SK-N-SH (cell line): ENCODE measurements around the gene BNC2. TPM values are rescaled to one million over a fixed set of nuclear protein-coding genes. Genes with fewer than 3 reads are reported as not detected.
A peak's percentile ranks its signal among the peaks of the same experiment; 100 is the strongest.

Source experiments
- CTCF ChIA-PET: fragments of 300-600, 350-600 bp; formaldehyde crosslinking; extraction: SDS; loops from one replicate; lab custom pipeline; 2021; lab: Yijun Ruan, JAX
- POLR2A ChIA-PET: fragments of 350-600 bp; sonication (Branson Sonifier 250); formaldehyde crosslinking; extraction: SDS; loops from one replicate; lab custom pipeline; 2020; ENCODE audit warnings: antibody characterized with exemption, inconsistent platforms; lab: Yijun Ruan, JAX
- DNase-seq: peaks from one replicate; pipeline ENCODE4 v3.0.0; 2012
- H2AFZ ChIP-seq: fragments of 200-600 bp; sonication (generic); 2 replicates; pipeline ENCODE4 v1.8.1; 2016; ENCODE audit warnings: antibody characterized with exemption, mild to moderate bottlenecking, low read depth
- H3F3A ChIP-seq: fragments of 200-600 bp; sonication (generic); replicated peaks from 2 replicates; pipeline ENCODE3; 2016; ENCODE audit warnings: antibody characterized with exemption, mild to moderate bottlenecking; ENCODE audit not compliant: insufficient read depth
- H3K27ac ChIP-seq, 2 experiments: fragments of 200-500 bp in 1 of 2; fragments of 200-600 bp in 1 of 2; sonication (Bioruptor generic) in 1 of 2; sonication (generic), shearing (Covaris generic) in 1 of 2; 2 replicates each; pipeline versions ENCODE4 v1.5.1 to v1.6.1; 2014 to 2016; ENCODE audit warnings: low read depth in 2 of 2, inconsistent platforms in 1 of 2, low read length in 1 of 2, mild to moderate bottlenecking in 1 of 2, mixed read lengths in 1 of 2
- H3K27me3 ChIP-seq: fragments of 200-600 bp; sonication (generic), shearing (Covaris generic); 2 replicates; pipeline ENCODE4 v1.6.1; 2016; ENCODE audit warnings: mixed run types; ENCODE audit not compliant: insufficient read depth
- H3K36me3 ChIP-seq, 2 experiments: fragments of 200-500 bp in 1 of 2; fragments of 200-600 bp in 1 of 2; sonication (Bioruptor generic) in 1 of 2; sonication (generic) in 1 of 2; replicated peaks in 1 of 2; 2 replicates each; pipeline versions ENCODE3 to v1.5.1; 2014 to 2016; ENCODE audit warnings: low read length in 1 of 2, mild to moderate bottlenecking in 1 of 2; ENCODE audit not compliant: insufficient read depth in 2 of 2, control insufficient read depth in 1 of 2
- H3K4me1 ChIP-seq, 2 experiments: fragments of 200-500 bp in 1 of 2; fragments of 200-600 bp in 1 of 2; sonication (Bioruptor generic) in 1 of 2; sonication (generic), shearing (Covaris generic) in 1 of 2; 2 replicates each; pipeline versions ENCODE4 v1.5.1 to v1.6.1; 2014 to 2016; ENCODE audit warnings: low read depth in 1 of 2, low read length in 1 of 2, mixed run types in 1 of 2; ENCODE audit not compliant: insufficient read depth in 2 of 2, control insufficient read depth in 1 of 2
- H3K4me2 ChIP-seq: fragments of 200-600 bp; sonication (generic), shearing (Covaris generic); 2 replicates; pipeline ENCODE4 v1.6.1; 2017; ENCODE audit warnings: mixed run types
- H3K4me3 ChIP-seq, 2 experiments: fragments of 200-500 bp in 1 of 2; fragments of 200-600 bp in 1 of 2; sonication (Bioruptor generic) in 1 of 2; sonication (generic), shearing (Covaris generic) in 1 of 2; 2 replicates each; pipeline versions ENCODE4 v1.5.1 to v1.8.1; 2014 to 2016; ENCODE audit warnings: low read depth in 2 of 2, inconsistent platforms in 1 of 2, low read length in 1 of 2, mild to moderate bottlenecking in 1 of 2, mixed read lengths in 1 of 2, moderate library complexity in 1 of 2
- H3K79me2 ChIP-seq: fragments of 200-600 bp; sonication (generic); 2 replicates; pipeline ENCODE4 v1.8.1; 2017; ENCODE audit warnings: mild to moderate bottlenecking; ENCODE audit not compliant: insufficient read depth
- H3K9ac ChIP-seq: fragments of 200-600 bp; sonication (generic); 2 replicates; pipeline ENCODE4 v1.6.1; 2017; ENCODE audit warnings: mixed run types
- H3K9me2 ChIP-seq: fragments of 200-600 bp; sonication (generic); 2 replicates; pipeline ENCODE4 v1.6.1; 2017; ENCODE audit warnings: mixed run types
- H3K9me3 ChIP-seq: fragments of 200-600 bp; sonication (generic); 2 replicates; pipeline ENCODE4 v1.6.1; 2017; ENCODE audit warnings: mixed run types, mild to moderate bottlenecking, moderate library complexity
- H4K20me1 ChIP-seq: fragments of 200-600 bp; sonication (generic); 2 replicates; pipeline ENCODE4 v1.6.1; 2017; ENCODE audit warnings: mild to moderate bottlenecking, mixed run types; ENCODE audit not compliant: insufficient read depth
- CHD2 ChIP-seq: fragments of 150-350 bp; IDR thresholded peaks from 2 replicates; pipeline ENCODE4 v1.6.1; 2018; ENCODE audit warnings: low read length; ENCODE audit not compliant: partially characterized antibody
- EP300 ChIP-seq, 2 experiments: IDR thresholded peaks; 2 replicates each; pipeline versions ENCODE4 v1.4.0 to v1.6.1; 2012; ENCODE audit warnings: borderline replicate concordance in 1 of 2, low read depth in 1 of 2, low read length in 1 of 2
- EZH2phosphoT487 ChIP-seq: fragments of 200-600 bp; sonication (generic); IDR thresholded peaks from 2 replicates; pipeline ENCODE4 v1.6.1; 2017; ENCODE audit warnings: low read depth, mixed run types, mild to moderate bottlenecking, antibody characterized with exemption, moderate library complexity, borderline replicate concordance
- FOSL2 ChIP-seq: IDR thresholded peaks from 2 replicates; pipeline ENCODE4 v1.4.0; 2012; ENCODE audit warnings: low read depth, mild to moderate bottlenecking, moderate library complexity, borderline replicate concordance
- FOXJ3 ChIP-seq: sonication (generic); formaldehyde crosslinking; IDR thresholded peaks from 2 replicates; pipeline ENCODE4 v1.5.1; 2020; ENCODE audit warnings: mild to moderate bottlenecking, missing genetic modification reagents
- FOXM1 ChIP-seq: IDR thresholded peaks from 2 replicates; pipeline ENCODE4 v1.4.0; 2012; ENCODE audit warnings: low read depth, mild to moderate bottlenecking
- GABPA ChIP-seq: IDR thresholded peaks from 2 replicates; pipeline ENCODE4 v1.4.0; 2012; ENCODE audit warnings: low read depth, mild to moderate bottlenecking
- GATA2 ChIP-seq: sonication (generic); formaldehyde crosslinking; IDR thresholded peaks from 2 replicates; pipeline ENCODE4 v1.5.0; 2020; ENCODE audit warnings: mild to moderate bottlenecking, missing genetic modification reagents
- JUND ChIP-seq: IDR thresholded peaks from 2 replicates; pipeline ENCODE4 v1.4.0; 2012
- MXI1 ChIP-seq: IDR thresholded peaks from 2 replicates; pipeline ENCODE4 v1.6.1; 2012; ENCODE audit warnings: mild to moderate bottlenecking, low read depth, low read length, improper control_type of control experiment
- NFIC ChIP-seq: IDR thresholded peaks from 2 replicates; pipeline ENCODE4 v1.4.0; 2012; ENCODE audit warnings: borderline replicate concordance
- NRF1 ChIP-seq: IDR thresholded peaks from 2 replicates; pipeline ENCODE4 v1.6.1; 2012; ENCODE audit warnings: low read depth, mild to moderate bottlenecking, low read length
- RAD21 ChIP-seq: IDR thresholded peaks from 2 replicates; pipeline ENCODE4 v1.6.1; 2012; ENCODE audit warnings: mild to moderate bottlenecking, low read length
- RXRA ChIP-seq: IDR thresholded peaks from 2 replicates; pipeline ENCODE4 v1.4.0; 2012; ENCODE audit warnings: low read depth, mild to moderate bottlenecking, borderline replicate concordance
- SMC3 ChIP-seq: IDR thresholded peaks from 2 replicates; pipeline ENCODE4 v1.6.1; 2012; ENCODE audit warnings: low read depth, low read length, improper control_type of control experiment
- TCF12 ChIP-seq: IDR thresholded peaks from 2 replicates; pipeline ENCODE4 v1.4.0; 2012
- YY1 ChIP-seq: IDR thresholded peaks from 2 replicates; pipeline ENCODE4 v1.4.0; 2012; ENCODE audit warnings: low read depth, mild to moderate bottlenecking
- WGBS: methylation state at CpG from one replicate; pipeline ENCODE4 v1.1.6; 2017; ENCODE audit warnings: low lambda C conversion rate; 5-methylcytosine and 5-hydroxymethylcytosine counted together
- polyA plus RNA-seq, 3 experiments: library from polyadenylated mRNA; depleted of rRNA; stranded (reverse); fragments of >200 nt; gene quantifications; 2 replicates each; pipeline ENCODE4 v1.2.3, GENCODE V29; 2012
- TF ChIP-seq, protein P1 (sequence below): fragments of 150-350 bp; IDR thresholded peaks from 2 replicates; pipeline ENCODE4 v1.6.1; 2017; ENCODE audit warnings: antibody characterized with exemption, low read length, low read depth, borderline replicate concordance
- TF ChIP-seq, protein P2 (sequence below): IDR thresholded peaks from 2 replicates; pipeline ENCODE4 v1.4.0; 2012; ENCODE audit warnings: low read depth, borderline replicate concordance
- TF ChIP-seq, protein P3 (sequence below): fragments of 150-350 bp; IDR thresholded peaks from 2 replicates; pipeline ENCODE4 v1.6.1; 2016; ENCODE audit warnings: mild to moderate bottlenecking, low read depth, low read length
- TF ChIP-seq, protein P4 (sequence below): IDR thresholded peaks from 2 replicates; pipeline ENCODE4; 2012

The BNC2 gene
- polyA plus RNA-seq, 1 of the 3 experiments (the other 2 are of a cell fraction) = 8.8 TPM

DNA sequence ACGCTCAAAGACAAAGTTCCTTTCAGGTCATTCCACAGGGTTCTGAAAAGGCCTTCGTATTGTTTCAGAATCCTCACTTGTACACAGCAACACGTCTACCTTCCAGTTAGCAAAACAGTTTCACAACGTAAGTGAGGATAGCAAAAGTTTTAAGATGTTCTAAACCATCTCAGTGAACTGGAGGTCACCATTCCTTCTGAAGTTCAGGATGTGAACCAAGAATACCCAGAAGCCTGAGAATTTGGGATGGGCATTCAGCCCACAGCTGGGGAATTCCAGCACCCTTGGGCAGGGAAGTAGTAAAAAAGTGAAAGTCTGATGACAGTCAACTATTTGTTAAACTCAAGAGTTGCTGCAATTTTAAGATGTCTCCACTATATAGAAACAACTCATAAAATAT, 224.5 kb downstream of the BNC2 start:
- POLR2A ChIA-PET = no interaction called here

DNA sequence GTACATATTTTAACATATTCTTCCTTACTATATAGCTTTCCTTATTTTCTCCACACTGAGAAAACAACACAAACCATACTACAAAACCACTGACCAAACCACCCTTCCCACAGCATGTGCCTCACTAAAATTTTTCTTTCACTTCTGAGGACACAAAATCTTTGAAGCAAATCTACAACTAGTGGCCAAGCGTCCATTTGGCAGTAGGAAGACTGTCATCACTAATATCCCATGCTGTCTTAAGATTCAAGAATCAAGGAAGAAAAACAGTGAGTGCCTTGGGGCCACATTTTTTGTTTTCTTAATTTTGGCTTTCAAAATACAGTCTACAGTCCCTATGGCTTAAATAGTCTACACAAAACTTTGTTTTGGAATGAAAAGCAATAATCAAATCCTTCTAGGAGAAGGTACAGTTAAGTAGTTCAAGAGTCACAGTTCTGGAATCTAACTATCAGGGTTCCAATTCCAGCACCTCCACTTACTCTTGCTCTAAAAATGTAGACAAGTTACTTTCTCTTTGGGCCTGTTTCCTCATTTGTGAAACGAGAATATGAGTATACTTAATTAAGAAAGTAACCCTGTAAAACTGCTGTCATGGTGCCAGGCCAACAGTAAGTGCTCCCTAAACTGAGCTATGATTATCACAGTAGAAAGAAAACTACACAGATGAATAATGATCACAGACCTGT, 227.9 kb downstream of the BNC2 start:
- no peak overlapping the region for H3K9ac ChIP-seq
- ChIA-PET POLR2A (no interaction called here), CTCF (interaction anchor here (1.1 kb wide), 1 partner anchor 22 kb away, joined by 3 read pairs; no protein-coding TSS in a partner anchor)
- no peak overlapping the region for H3K4me3 ChIP-seq
- H3K9me2 ChIP-seq = no peaks in the 10 kb centered on the region
- H3K79me2 ChIP-seq = peaks cover 40% of the 10 kb centered on the region; the same call in 1 of the 2 replicates
- no peak overlapping the region for H2AFZ ChIP-seq
- no peaks in the 10 kb centered on the region for H4K20me1 ChIP-seq
- H3K27me3 ChIP-seq = no peaks in the 10 kb centered on the region
- H3F3A ChIP-seq = peaks cover 9% of the 10 kb centered on the region
- H3K9me3 ChIP-seq = no peaks in the 10 kb centered on the region
- no peak for DNase-seq
- peak overlapping the region; percentile 1; the same call in 1 of the 2 replicates for H3K4me2 ChIP-seq
- no peak overlapping the region for H3K27ac ChIP-seq
- peaks cover 0 to 11% of the 10 kb centered on the region in 2 experiments for H3K36me3 ChIP-seq
- 71% methylated on average over 2 of the region's 2 CpGs for WGBS
- peaks cover 0 to 3% of the 10 kb centered on the region in 2 experiments; a peak in 1 of 4 replicates for H3K4me1 ChIP-seq
- TF ChIP-seq, protein P1, sequence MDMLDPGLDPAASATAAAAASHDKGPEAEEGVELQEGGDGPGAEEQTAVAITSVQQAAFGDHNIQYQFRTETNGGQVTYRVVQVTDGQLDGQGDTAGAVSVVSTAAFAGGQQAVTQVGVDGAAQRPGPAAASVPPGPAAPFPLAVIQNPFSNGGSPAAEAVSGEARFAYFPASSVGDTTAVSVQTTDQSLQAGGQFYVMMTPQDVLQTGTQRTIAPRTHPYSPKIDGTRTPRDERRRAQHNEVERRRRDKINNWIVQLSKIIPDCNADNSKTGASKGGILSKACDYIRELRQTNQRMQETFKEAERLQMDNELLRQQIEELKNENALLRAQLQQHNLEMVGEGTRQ = no peak
- TF ChIP-seq, protein P2, sequence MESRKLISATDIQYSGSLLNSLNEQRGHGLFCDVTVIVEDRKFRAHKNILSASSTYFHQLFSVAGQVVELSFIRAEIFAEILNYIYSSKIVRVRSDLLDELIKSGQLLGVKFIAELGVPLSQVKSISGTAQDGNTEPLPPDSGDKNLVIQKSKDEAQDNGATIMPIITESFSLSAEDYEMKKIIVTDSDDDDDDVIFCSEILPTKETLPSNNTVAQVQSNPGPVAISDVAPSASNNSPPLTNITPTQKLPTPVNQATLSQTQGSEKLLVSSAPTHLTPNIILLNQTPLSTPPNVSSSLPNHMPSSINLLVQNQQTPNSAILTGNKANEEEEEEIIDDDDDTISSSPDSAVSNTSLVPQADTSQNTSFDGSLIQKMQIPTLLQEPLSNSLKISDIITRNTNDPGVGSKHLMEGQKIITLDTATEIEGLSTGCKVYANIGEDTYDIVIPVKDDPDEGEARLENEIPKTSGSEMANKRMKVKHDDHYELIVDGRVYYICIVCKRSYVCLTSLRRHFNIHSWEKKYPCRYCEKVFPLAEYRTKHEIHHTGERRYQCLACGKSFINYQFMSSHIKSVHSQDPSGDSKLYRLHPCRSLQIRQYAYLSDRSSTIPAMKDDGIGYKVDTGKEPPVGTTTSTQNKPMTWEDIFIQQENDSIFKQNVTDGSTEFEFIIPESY = no peak
- TF ChIP-seq NRF1 (no peak), EZH2phosphoT487 (no peak), TCF12 (no peak), SMC3 (no peak), NFIC (no peak), RAD21 (no peak), GATA2 (CRISPR knock-in tag) (no peak), EP300 (IDR thresholded peaks at IDR 0.05; ENCODE audit: borderline replicate concordance in 1 of 2, low read depth in 1 of 2, low read length in 1 of 2) (no peak), FOSL2 (no peak), MXI1 (no peak), GABPA (no peak), YY1 (no peak)
- TF ChIP-seq, protein P3, sequence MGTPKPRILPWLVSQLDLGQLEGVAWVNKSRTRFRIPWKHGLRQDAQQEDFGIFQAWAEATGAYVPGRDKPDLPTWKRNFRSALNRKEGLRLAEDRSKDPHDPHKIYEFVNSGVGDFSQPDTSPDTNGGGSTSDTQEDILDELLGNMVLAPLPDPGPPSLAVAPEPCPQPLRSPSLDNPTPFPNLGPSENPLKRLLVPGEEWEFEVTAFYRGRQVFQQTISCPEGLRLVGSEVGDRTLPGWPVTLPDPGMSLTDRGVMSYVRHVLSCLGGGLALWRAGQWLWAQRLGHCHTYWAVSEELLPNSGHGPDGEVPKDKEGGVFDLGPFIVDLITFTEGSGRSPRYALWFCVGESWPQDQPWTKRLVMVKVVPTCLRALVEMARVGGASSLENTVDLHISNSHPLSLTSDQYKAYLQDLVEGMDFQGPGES = no peak
- TF ChIP-seq, protein P4, sequence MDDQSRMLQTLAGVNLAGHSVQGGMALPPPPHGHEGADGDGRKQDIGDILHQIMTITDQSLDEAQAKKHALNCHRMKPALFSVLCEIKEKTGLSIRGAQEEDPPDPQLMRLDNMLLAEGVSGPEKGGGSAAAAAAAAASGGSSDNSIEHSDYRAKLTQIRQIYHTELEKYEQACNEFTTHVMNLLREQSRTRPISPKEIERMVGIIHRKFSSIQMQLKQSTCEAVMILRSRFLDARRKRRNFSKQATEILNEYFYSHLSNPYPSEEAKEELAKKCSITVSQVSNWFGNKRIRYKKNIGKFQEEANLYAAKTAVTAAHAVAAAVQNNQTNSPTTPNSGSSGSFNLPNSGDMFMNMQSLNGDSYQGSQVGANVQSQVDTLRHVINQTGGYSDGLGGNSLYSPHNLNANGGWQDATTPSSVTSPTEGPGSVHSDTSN = no peak

More for the DNA sequence above, 224.5 kb downstream of the BNC2 start:
- no peaks in the 10 kb centered on the region for H3K9me2 ChIP-seq
- DNase-seq = no peak
- no peaks in the 10 kb centered on the region for H4K20me1 ChIP-seq
- H3K79me2 ChIP-seq = peaks cover 30% of the 10 kb centered on the region; the same call in 1 of the 2 replicates
- peaks cover 0 to 7% of the 10 kb centered on the region in 2 experiments for H3K36me3 ChIP-seq
- WGBS = 96% methylated on average over 4 of the region's 4 CpGs
- no peak overlapping the region for H3K27ac ChIP-seq
- H3K4me2 ChIP-seq = no peak overlapping the region
- peaks cover 0 to 3% of the 10 kb centered on the region in 2 experiments; a peak in 1 of 4 replicates for H3K4me1 ChIP-seq
- no peaks in the 10 kb centered on the region for H3K9me3 ChIP-seq
- TF ChIP-seq MXI1 (no peak), YY1 (no peak), TCF12 (no peak), FOXJ3 (CRISPR knock-in tag) (no peak), JUND (no peak), CHD2 (no peak), FOSL2 (no peak), FOXM1 (no peak), RXRA (no peak)
- TF ChIP-seq, protein P3 = no peak
- CTCF ChIA-PET = no interaction called here
- H3K4me3 ChIP-seq = no peak overlapping the region
- peaks cover 9% of the 10 kb centered on the region for H3F3A ChIP-seq
- H3K9ac ChIP-seq = no peak overlapping the region
- H2AFZ ChIP-seq = no peak overlapping the region
- no peaks in the 10 kb centered on the region for H3K27me3 ChIP-seq
